Endodermal cell (in vitro differentiated cells): ENCODE measurements around the gene TIE1. TPM values are rescaled to one million over a fixed set of nuclear protein-coding genes. Genes with fewer than 3 reads are reported as not detected.

Source experiments
- DNase-seq: peaks from one replicate; pipeline ENCODE4 v3.0.0-alpha.2; 2017
- H3K27ac ChIP-seq: 2 replicates; pipeline ENCODE4 v1.5.1; 2013; ENCODE audit warnings: mild to moderate bottlenecking, low read depth, low read length, moderate library complexity
- H3K27me3 ChIP-seq: 2 replicates; pipeline ENCODE4 v1.6.1; 2013; ENCODE audit warnings: mild to moderate bottlenecking, low read length, moderate library complexity; ENCODE audit not compliant: insufficient read depth, control insufficient read depth, poor library complexity, severe bottlenecking
- H3K36me3 ChIP-seq: 2 replicates; pipeline ENCODE4 v1.7.0; 2013; ENCODE audit warnings: mild to moderate bottlenecking, low read length, moderate library complexity; ENCODE audit not compliant: control insufficient read depth, insufficient read depth
- H3K4me1 ChIP-seq: one replicate; pipeline ENCODE4 v1.7.0; 2013; ENCODE audit warnings: low read length; ENCODE audit not compliant: control insufficient read depth, insufficient read depth
- H3K4me3 ChIP-seq: 2 replicates; pipeline ENCODE4 v1.5.1; 2013; ENCODE audit warnings: mild to moderate bottlenecking, low read length, moderate library complexity
- H3K9ac ChIP-seq: 2 replicates; pipeline ENCODE4 v1.6.1; 2013; ENCODE audit warnings: mild to moderate bottlenecking, low read length, moderate library complexity; ENCODE audit not compliant: poor library complexity, severe bottlenecking; ENCODE audit errors: extremely low read depth
- H3K9me3 ChIP-seq: 2 replicates; pipeline ENCODE4 v1.6.1; 2013; ENCODE audit warnings: mild to moderate bottlenecking, low read length, moderate library complexity; ENCODE audit not compliant: control insufficient read depth
- H3K27ac Mint-ChIP-seq: 2 replicates; pipeline ENCODE4 v1.8.0; 2020; ENCODE audit warnings: mixed read lengths
- H3K27me3 Mint-ChIP-seq: 2 replicates; pipeline ENCODE4 v1.8.0; 2021; ENCODE audit warnings: mild to moderate bottlenecking, mixed read lengths; ENCODE audit not compliant: insufficient read depth
- H3K36me3 Mint-ChIP-seq: 2 replicates; pipeline ENCODE4 v1.8.0; 2020; ENCODE audit warnings: low read depth, mixed read lengths
- H3K4me1 Mint-ChIP-seq: 2 replicates; pipeline ENCODE4 v1.8.0; 2020; ENCODE audit warnings: mixed read lengths
- H3K4me3 Mint-ChIP-seq: 2 replicates; pipeline ENCODE4 v1.8.0; 2020; ENCODE audit warnings: mild to moderate bottlenecking, moderate library complexity, mixed read lengths
- H3K9me3 Mint-ChIP-seq: 2 replicates; pipeline ENCODE4 v1.8.0; 2020; ENCODE audit warnings: mild to moderate bottlenecking, mixed read lengths
- CTCF ChIP-seq: fragments of 200-600 bp; sonication (generic); conservative IDR thresholded peaks from 2 replicates; pipeline ENCODE4 v1.5.0; 2021; ENCODE audit warnings: antibody characterized with exemption, mild to moderate bottlenecking
- WGBS, 2 experiments: methylation state at CpG; one replicate each; pipeline versions ENCODE4 v1.1.5 to v1.1.7; 2013; ENCODE audit warnings: missing lambda C conversion rate in 2 of 2, mixed read lengths in 1 of 2; ENCODE audit not compliant: insufficient coverage in 1 of 2, insufficient read length in 1 of 2; 5-methylcytosine and 5-hydroxymethylcytosine counted together
- total RNA-seq, 2 donors: library from RNA; stranded (reverse); fragmentation: NEBNext Ultra II Directional in 1 of 2; extraction: Animal tissue kit (Norgen Biotek cat#: 25700) in 1 of 2; gene quantifications; 2 replicates in 1 of 2; 3 replicates in 1 of 2; pipeline ENCODE4 v1.2.1, GENCODE V29; 2021

Gene TIE1
- total RNA-seq, 2 donors from 2014 or later: 0.40 to 0.99 TPM

- Mint-ChIP-seq H3K4me1 (peaks cover 17% of the 10 kb centered on the region), H3K27me3 (peaks cover 4% of the 10 kb centered on the region), H3K9me3 (no peaks in the 10 kb centered on the region), H3K27ac (peak overlapping the region; percentile 16), H3K36me3 (no peaks in the 10 kb centered on the region), H3K4me3 (no peak overlapping the region)
- no peak for DNase-seq
- Histone ChIP-seq H3K4me1 (no peaks in the 10 kb centered on the region), H3K27me3 (no peaks in the 10 kb centered on the region), H3K9ac (no peak overlapping the region), H3K27ac (no peak overlapping the region), H3K9me3 (no peaks in the 10 kb centered on the region), H3K4me3 (no peak overlapping the region), H3K36me3 (no peaks in the 10 kb centered on the region)
- TF ChIP-seq CTCF: no peak
- WGBS, 2 experiments: 89 to 92% methylated on average over 6 of the region's 6 CpGs
These were observed 5.3 kb downstream of the TIE1 start for GRCh38 chr1:43305926-43306687.

- no peaks in the 10 kb centered on the region for H3K36me3 ChIP-seq
- Mint-ChIP-seq H3K27me3 (peaks cover 4% of the 10 kb centered on the region), H3K27ac (no peak overlapping the region), H3K36me3 (no peaks in the 10 kb centered on the region), H3K4me1 (peaks cover 17% of the 10 kb centered on the region), H3K9me3 (no peaks in the 10 kb centered on the region), H3K4me3 (no peak overlapping the region)
- H3K27me3 ChIP-seq: no peaks in the 10 kb centered on the region
- H3K4me3 ChIP-seq: no peak overlapping the region
- H3K27ac ChIP-seq: no peak overlapping the region
- 94% methylated on average over 7 to 17 of the region's 17 CpGs for WGBS, 2 experiments
- no peak for DNase-seq
- no peak for TF ChIP-seq CTCF
- H3K9me3 ChIP-seq: no peaks in the 10 kb centered on the region
- no peak overlapping the region for H3K9ac ChIP-seq
- H3K4me1 ChIP-seq: no peaks in the 10 kb centered on the region
These were observed 6.1 kb downstream of the TIE1 start for GRCh38 chr1:43306688-43307457.

GRCh38 chr1:43307458-43308158 is 6.8 kb downstream of the TIE1 start:
- no peaks in the 10 kb centered on the region for H3K9me3 ChIP-seq
- no peak overlapping the region for H3K4me3 ChIP-seq
- H3K27me3 ChIP-seq: no peaks in the 10 kb centered on the region
- TF ChIP-seq CTCF: no peak
- Mint-ChIP-seq H3K36me3 (no peaks in the 10 kb centered on the region), H3K9me3 (no peaks in the 10 kb centered on the region), H3K27ac (no peak overlapping the region), H3K27me3 (peaks cover 4% of the 10 kb centered on the region), H3K4me1 (peaks cover 15% of the 10 kb centered on the region), H3K4me3 (no peak overlapping the region)
- H3K27ac ChIP-seq: no peak overlapping the region
- H3K9ac ChIP-seq: no peak overlapping the region
- DNase-seq: no peak
- no peaks in the 10 kb centered on the region for H3K36me3 ChIP-seq
- 93 to 100% methylated on average over 5 to 9 of the region's 9 CpGs for WGBS, 2 experiments
- no peaks in the 10 kb centered on the region for H3K4me1 ChIP-seq
